Upper lobe of left lung (tissue), 4 donors: Measurements from ENCODE around the gene EYS.

Experiments
- EP300 ChIP-seq, 4 donors: sonication (generic); formaldehyde crosslinking; IDR thresholded peaks; one replicate each; pipeline ENCODE4 v1.5.1; 2017; ENCODE audit warnings: antibody characterized with exemption in 4 of 4, control low read depth in 2 of 4
- POLR2A ChIP-seq, 4 donors: fragments of 450-650 bp; IDR thresholded peaks; one replicate each; pipeline ENCODE4 v1.5.1; 2016 to 2017; ENCODE audit warnings: antibody characterized with exemption in 4 of 4, mild to moderate bottlenecking in 2 of 4
- POLR2AphosphoS5 ChIP-seq, 2 donors: sonication (generic); formaldehyde crosslinking; IDR thresholded peaks; one replicate each; pipeline ENCODE4 v1.5.1; 2017; ENCODE audit warnings: antibody characterized with exemption in 2 of 2
- TF ChIP-seq, protein P1 (sequence below), 6 experiments: fragments of 450-650 bp in 4 of 6; fragments of 200-600 bp in 2 of 6; sonication (generic) in 2 of 6; IDR thresholded peaks; one replicate each; pipeline ENCODE4 v1.5.1; 2016 to 2019; ENCODE audit warnings: antibody characterized with exemption in 6 of 6

DNA sequence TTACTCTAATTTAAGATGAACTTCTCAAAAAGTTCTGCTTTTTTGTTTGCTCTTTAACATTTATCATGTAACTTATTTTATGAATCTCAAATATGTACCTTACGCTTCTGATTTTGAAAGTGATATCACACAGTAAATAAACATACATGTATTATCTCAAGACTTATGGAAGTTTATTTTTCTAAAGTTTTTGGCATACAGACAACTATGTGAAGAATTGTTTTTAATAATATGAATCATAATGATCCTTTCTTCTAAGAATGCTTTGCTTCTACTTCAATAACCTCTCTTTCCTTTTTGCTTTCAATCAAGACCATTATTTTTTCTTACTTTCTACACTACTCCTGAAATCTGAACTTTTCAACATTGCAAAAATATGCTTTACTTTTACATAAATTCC, 816.4 kb downstream of the EYS start:
- TF ChIP-seq, protein P1, sequence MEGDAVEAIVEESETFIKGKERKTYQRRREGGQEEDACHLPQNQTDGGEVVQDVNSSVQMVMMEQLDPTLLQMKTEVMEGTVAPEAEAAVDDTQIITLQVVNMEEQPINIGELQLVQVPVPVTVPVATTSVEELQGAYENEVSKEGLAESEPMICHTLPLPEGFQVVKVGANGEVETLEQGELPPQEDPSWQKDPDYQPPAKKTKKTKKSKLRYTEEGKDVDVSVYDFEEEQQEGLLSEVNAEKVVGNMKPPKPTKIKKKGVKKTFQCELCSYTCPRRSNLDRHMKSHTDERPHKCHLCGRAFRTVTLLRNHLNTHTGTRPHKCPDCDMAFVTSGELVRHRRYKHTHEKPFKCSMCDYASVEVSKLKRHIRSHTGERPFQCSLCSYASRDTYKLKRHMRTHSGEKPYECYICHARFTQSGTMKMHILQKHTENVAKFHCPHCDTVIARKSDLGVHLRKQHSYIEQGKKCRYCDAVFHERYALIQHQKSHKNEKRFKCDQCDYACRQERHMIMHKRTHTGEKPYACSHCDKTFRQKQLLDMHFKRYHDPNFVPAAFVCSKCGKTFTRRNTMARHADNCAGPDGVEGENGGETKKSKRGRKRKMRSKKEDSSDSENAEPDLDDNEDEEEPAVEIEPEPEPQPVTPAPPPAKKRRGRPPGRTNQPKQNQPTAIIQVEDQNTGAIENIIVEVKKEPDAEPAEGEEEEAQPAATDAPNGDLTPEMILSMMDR (IDR thresholded peaks at IDR 0.05): no peak
- TF ChIP-seq POLR2AphosphoS5 (IDR thresholded peaks at IDR 0.05) (no peak), POLR2A (IDR thresholded peaks at IDR 0.05) (no peak), EP300 (IDR thresholded peaks at IDR 0.05) (no peak)
